Measurements from ENCODE around the gene KLC1. TPM values are rescaled to one million over a fixed set of nuclear protein-coding genes. Genes with fewer than 3 reads are reported as not detected.

KLC1 gene
- total RNA-seq, 1 donor from 2014 or later, result 200 TPM

- DNase-seq (ENCODE audit: low spot score), result no peak
Measured at GRCh38 chr14:103657471-103657870, 28.5 kb downstream of the KLC1 start.

DNA sequence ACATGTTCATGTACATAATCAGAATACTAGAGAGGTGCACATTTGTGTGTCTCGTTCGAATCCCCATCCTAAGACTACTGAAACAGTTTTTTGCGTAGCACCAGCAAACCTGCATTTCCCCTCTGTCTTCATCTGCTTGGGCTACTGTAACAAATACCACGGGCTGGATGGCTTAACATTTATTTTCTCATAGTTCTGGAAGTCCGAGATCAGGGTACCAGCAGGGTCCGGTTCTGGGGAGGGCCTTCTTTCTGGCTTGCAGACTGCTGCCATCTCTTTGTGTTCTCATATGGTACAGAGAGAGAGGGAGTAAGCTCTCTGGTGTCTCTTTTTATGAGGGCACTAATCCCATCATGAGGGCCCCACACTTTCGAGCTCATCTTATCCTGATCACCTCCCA, 30.6 kb downstream of the KLC1 start:
- no peak for DNase-seq (ENCODE audit: low spot score)

- DNase-seq (ENCODE audit: low spot score), result no peak
Measured at GRCh38 chr14:103662029-103662428, 33.0 kb downstream of the KLC1 start.

- DNase-seq (ENCODE audit: low spot score), result no peak
Measured at GRCh38 chr14:103662591-103662990, 33.6 kb downstream of the KLC1 start.

GRCh38 chr14:103663506-103663905, 34.5 kb downstream of the KLC1 start:
- DNase-seq (ENCODE audit: low spot score), result no peak

GRCh38 chr14:103667671-103668070, 38.7 kb downstream of the KLC1 start:
- DNase-seq (ENCODE audit: low spot score), result no peak

GRCh38 chr14:103668117-103668516, 39.1 kb downstream of the KLC1 start:
- no peak for DNase-seq (ENCODE audit: low spot score)

DNA sequence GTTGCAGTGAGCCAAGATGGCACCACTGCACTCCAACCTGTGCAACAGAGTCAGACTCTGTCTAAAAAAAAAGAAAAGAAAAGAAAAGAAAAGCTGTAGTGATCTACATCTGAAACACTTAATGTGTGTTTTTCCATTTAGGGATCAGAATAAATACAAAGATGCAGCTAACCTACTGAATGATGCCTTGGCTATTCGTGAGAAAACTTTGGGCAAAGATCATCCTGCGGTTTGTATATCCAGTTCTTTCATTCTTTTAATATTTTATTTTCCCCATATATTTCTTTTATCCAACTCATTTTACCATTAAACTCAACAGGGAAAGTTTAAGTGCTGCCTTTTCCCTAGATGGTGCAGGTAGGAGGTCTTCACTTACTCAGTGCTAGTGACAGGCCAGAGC, 40.4 kb downstream of the KLC1 start:
- no peak for DNase-seq (ENCODE audit: low spot score)

- no peak for DNase-seq (ENCODE audit: low spot score)
Measured at GRCh38 chr14:103671911-103672310, 42.9 kb downstream of the KLC1 start.

DNA sequence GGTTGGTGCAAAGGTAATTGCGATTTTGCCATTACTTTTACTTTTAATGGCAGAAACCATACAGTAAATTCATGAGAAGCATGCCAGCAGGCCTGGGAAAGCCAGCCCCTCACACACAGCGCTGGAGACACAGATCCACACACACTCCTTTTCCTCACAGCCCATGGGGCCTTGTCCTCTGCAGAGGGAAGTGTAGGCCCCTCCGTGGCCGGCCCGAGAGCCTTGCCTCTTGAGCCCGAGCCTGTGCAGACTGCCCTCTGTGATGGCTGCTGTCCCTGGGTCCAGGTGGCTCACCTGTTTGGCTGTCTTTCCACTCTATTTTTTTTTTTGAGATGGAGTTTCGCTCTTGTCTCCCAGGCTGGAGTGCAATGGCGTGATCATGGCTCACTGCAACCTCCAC, 46.9 kb downstream of the KLC1 start:
- DNase-seq (ENCODE audit: low spot score), result no peak

- DNase-seq (ENCODE audit: low spot score), result no peak
Measured at GRCh38 chr14:103676881-103677675, 48.1 kb downstream of the KLC1 start.

GRCh38 chr14:103679351-103679750, 50.3 kb downstream of the KLC1 start:
- DNase-seq (ENCODE audit: low spot score), result no peak

DNA sequence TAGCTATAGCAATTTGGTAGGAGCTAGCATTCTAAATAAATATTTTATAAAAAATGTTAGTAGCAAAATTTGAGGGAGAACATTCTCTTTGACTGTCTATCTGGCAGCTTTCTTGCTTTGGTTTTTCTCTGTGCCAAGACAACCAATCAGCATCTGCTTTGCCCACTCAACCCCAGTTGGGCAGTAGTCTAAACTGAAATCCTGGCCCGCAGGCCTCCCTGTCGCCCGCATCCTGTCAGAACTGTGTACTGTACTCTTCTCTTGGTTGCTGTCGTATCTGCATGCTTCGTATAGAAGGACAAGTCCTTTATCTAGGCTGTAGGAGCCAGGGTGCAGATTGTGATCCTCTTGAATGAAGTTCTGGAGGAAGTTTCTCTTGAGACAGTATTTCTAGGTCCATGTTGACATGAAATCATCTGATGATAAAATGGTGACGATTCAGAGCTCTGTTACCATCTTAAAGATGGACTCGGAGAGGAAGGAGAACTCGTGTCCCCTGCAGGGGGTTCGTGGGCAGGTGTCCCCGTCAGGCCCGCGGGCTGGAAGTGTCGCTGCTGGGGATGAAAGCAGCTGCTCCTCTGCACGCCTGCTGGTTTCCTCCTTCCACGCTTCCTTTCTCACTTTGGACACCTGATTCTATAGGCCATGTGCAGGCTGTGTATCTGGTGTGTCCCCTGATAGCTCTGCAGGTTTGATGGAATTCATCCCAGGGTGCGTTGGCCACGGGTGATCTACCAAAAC, 51.6 kb downstream of the KLC1 start:
- no peak for DNase-seq (ENCODE audit: low spot score)

GRCh38 chr14:103683139-103683538, 54.1 kb downstream of the KLC1 start:
- no peak for DNase-seq (ENCODE audit: low spot score)

DNA sequence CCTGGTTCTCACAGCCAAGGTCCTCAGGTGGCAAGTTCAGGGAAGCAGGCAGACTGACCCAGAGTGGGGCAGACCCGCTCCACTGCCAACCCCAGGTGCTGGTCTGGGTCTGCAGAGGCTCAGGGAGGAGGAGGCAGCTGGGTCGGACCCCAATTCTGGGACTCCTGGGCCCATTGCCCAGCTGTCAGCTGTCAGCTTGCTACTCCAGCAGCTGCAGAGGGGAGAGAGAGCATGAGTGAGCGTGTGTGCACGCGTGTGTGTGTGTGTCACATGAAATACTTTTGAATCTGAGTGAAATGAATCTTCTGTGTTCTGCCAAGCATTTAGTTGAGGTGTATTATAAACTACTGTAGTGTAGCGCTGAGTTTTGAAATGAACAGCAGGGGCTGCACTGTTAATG, 55.5 kb downstream of the KLC1 start:
- DNase-seq (ENCODE audit: low spot score), result no peak

GRCh38 chr14:103684871-103685270, 55.9 kb downstream of the KLC1 start:
- DNase-seq (ENCODE audit: low spot score), result no peak

GRCh38 chr14:103685276-103686211, 56.5 kb downstream of the KLC1 start:
- DNase-seq (ENCODE audit: low spot score), result no peak

- DNase-seq (ENCODE audit: low spot score), result no peak
Measured at GRCh38 chr14:103686831-103687485, 57.9 kb downstream of the KLC1 start.

- DNase-seq (ENCODE audit: low spot score), result no peak
Measured at GRCh38 chr14:103687712-103688111, 58.7 kb downstream of the KLC1 start.

DNA sequence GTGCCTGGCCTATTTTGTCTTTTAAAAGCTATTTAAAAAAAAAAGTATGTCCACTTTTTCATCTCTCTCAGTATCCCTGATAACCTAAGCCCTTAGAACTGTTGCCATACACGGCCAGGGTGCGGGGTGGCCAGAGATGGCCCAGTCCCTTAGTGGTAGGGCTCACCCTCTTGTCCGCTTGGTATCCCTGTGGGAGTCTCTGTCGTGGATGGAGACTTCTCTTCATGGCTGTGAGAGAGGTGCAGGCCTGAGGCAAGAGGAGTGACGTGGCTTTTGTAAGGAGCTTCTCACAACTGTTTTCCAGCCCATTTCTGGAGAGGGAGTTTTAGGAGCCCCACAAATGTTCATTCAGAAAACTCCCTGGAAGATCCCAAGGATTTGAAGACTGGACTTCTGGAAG, 59.4 kb downstream of the KLC1 start:
- DNase-seq (ENCODE audit: low spot score), result peak; percentile 35

All from mesenteric fat pad (tissue), 1 donor.